HCT116 (cell line): ENCODE results near the gene NDUFA8. TPM values are rescaled to one million over a fixed set of nuclear protein-coding genes. Genes with fewer than 3 reads are reported as not detected.

ENCODE experiments used
- ATAC-seq: fragments of 200-7000 bp; cut with Tn5 transposase; 2 replicates; pipeline ENCODE4 v1.9.1; 2020; ENCODE audit warnings: mild to moderate bottlenecking, moderate library complexity
- BruUV-seq: library from RNA; stranded (reverse); fragments of 400-500 nt; replicated peaks from 2 replicates; lab custom pipeline; 2021; lab: Mats Ljungman, UMichigan
- CTCF ChIA-PET: fragments of 300-600 bp; sonication (Branson Sonifier 250); formaldehyde crosslinking; loops from one replicate; lab custom pipeline; 2021; ENCODE audit warnings: antibody characterized with exemption; lab: Charles Lee
- POLR2A ChIA-PET: fragments of 300-600, 350-600 bp; sonication (Branson Sonifier 250); formaldehyde crosslinking; loops from one replicate; lab custom pipeline; 2021; ENCODE audit warnings: antibody characterized with exemption; lab: Charles Lee
- RAD21 ChIA-PET, 2 experiments: fragments of 300-600 bp; sonication (Branson Sonifier 250); formaldehyde crosslinking; loops; one replicate each; lab custom pipeline; 2023; ENCODE audit warnings: low total read pairs in 2 of 2; ENCODE audit not compliant: uncharacterized antibody in 2 of 2, unreplicated experiment in 2 of 2, low non-redundant PET in 1 of 2; lab: Charles Lee
- DNase-seq: peaks from one replicate; pipeline ENCODE4 v3.0.0-alpha.2; 2010; ENCODE audit warnings: low read depth, low spot score
- H2AFZ ChIP-seq: fragments of 200-600 bp; shearing (Covaris generic), sonication (generic); 2 replicates; pipeline ENCODE4 v1.6.1; 2017; ENCODE audit warnings: low read depth, mixed run types, mixed read lengths, antibody characterized with exemption, low read length; ENCODE audit not compliant: poor library complexity, severe bottlenecking
- H3K27ac ChIP-seq: 2 replicates; pipeline ENCODE4 v1.5.1; 2012; ENCODE audit warnings: low read depth, low read length
- H3K27me3 ChIP-seq: fragments of 200-600 bp; sonication (generic); 2 replicates; pipeline ENCODE4 v1.6.1; 2016; ENCODE audit warnings: mixed run types, low read length, mixed read lengths; ENCODE audit not compliant: insufficient read depth
- H3K36me3 ChIP-seq, 2 experiments: fragments of 200-500 bp in 1 of 2; fragments of 200-600 bp in 1 of 2; sonication (Bioruptor generic) in 1 of 2; sonication (generic) in 1 of 2; 2 replicates each; pipeline versions ENCODE4 v1.5.1 to v1.6.1; 2014 to 2016; ENCODE audit warnings: low read length in 2 of 2, inconsistent platforms in 1 of 2, mixed read lengths in 1 of 2, mixed run types in 1 of 2; ENCODE audit not compliant: insufficient read depth in 2 of 2, control insufficient read depth in 1 of 2
- H3K4me1 ChIP-seq, 2 experiments: fragments of 200-600 bp in 1 of 2; sonication (generic) in 1 of 2; 2 replicates each; pipeline versions ENCODE4 v1.5.1 to v1.6.1; 2012 to 2017; ENCODE audit warnings: low read length in 2 of 2, inconsistent platforms in 1 of 2, mild to moderate bottlenecking in 1 of 2, mixed read lengths in 1 of 2, mixed run types in 1 of 2, moderate library complexity in 1 of 2; ENCODE audit not compliant: insufficient read depth in 2 of 2, control insufficient read depth in 1 of 2
- H3K4me2 ChIP-seq: fragments of 200-600 bp; sonication (generic); 2 replicates; pipeline ENCODE4 v1.6.1; 2017; ENCODE audit warnings: mixed run types, low read length, mixed read lengths
- H3K4me3 ChIP-seq, 2 experiments: fragments of 200-600 bp in 1 of 2; sonication (generic) in 1 of 2; replicated peaks in 1 of 2; 2 replicates each; pipeline ENCODE4 v1.5.1; 2011 to 2016; ENCODE audit warnings: low read length in 2 of 2, control low read depth in 1 of 2, low read depth in 1 of 2, mild to moderate bottlenecking in 1 of 2, mixed read lengths in 1 of 2, mixed run types in 1 of 2
- H3K79me2 ChIP-seq: fragments of 200-600 bp; sonication (generic); 2 replicates; pipeline ENCODE4 v1.6.1; 2017; ENCODE audit warnings: mild to moderate bottlenecking, mixed run types, low read length, moderate library complexity, mixed read lengths; ENCODE audit not compliant: insufficient read depth
- H3K9ac ChIP-seq: fragments of 200-600 bp; sonication (generic); 2 replicates; pipeline ENCODE4 v1.6.1; 2016; ENCODE audit warnings: low read length, mixed read lengths
- H3K9me2 ChIP-seq: fragments of 200-600 bp; sonication (generic), shearing (Covaris generic); 2 replicates; pipeline ENCODE4 v1.6.1; 2017; ENCODE audit warnings: mixed run types, mild to moderate bottlenecking, moderate library complexity; ENCODE audit not compliant: insufficient read depth
- H3K9me3 ChIP-seq, 2 experiments: fragments of 200-500 bp in 1 of 2; fragments of 200-600 bp in 1 of 2; sonication (Bioruptor generic) in 1 of 2; sonication (generic) in 1 of 2; 2 replicates each; pipeline ENCODE4 v1.6.1; 2014 to 2017; ENCODE audit warnings: low read length in 2 of 2, mixed read lengths in 2 of 2, inconsistent platforms in 1 of 2, low read depth in 1 of 2, mild to moderate bottlenecking in 1 of 2, mixed run types in 1 of 2, moderate library complexity in 1 of 2; ENCODE audit not compliant: control insufficient read depth in 1 of 2, insufficient read depth in 1 of 2
- H4K20me1 ChIP-seq: fragments of 200-600 bp; sonication (generic), shearing (Covaris generic); 2 replicates; pipeline ENCODE4 v1.6.1; 2017; ENCODE audit warnings: mixed run types, mild to moderate bottlenecking, moderate library complexity; ENCODE audit not compliant: insufficient read depth
- CBX3 ChIP-seq: IDR thresholded peaks from 2 replicates; pipeline ENCODE4 v1.6.1; 2012; ENCODE audit warnings: low read depth
- CEBPB ChIP-seq: IDR thresholded peaks from 2 replicates; pipeline ENCODE4 v1.6.1; 2012; ENCODE audit warnings: low read depth
- CTCF ChIP-seq, 3 experiments: fragments of 200-600 bp in 1 of 3; sonication (generic) in 1 of 3; IDR thresholded peaks in 2 of 3; conservative IDR thresholded peaks in 1 of 3; 2 replicates each; pipeline ENCODE4 v1.5.1; 2012 to 2017; ENCODE audit warnings: low read depth in 2 of 3, low read length in 2 of 3, antibody characterized with exemption in 1 of 3, borderline replicate concordance in 1 of 3, control low read depth in 1 of 3, mild to moderate bottlenecking in 1 of 3, mixed read lengths in 1 of 3, mixed run types in 1 of 3, moderate library complexity in 1 of 3; ENCODE audit not compliant: insufficient read depth in 1 of 3
- ELF1 ChIP-seq: IDR thresholded peaks from 2 replicates; pipeline ENCODE4 v1.6.1; 2012; ENCODE audit warnings: low read depth, borderline replicate concordance
- EZH2phosphoT487 ChIP-seq: fragments of 200-600 bp; IDR thresholded peaks from 2 replicates; pipeline ENCODE4 v1.6.1; 2018; ENCODE audit warnings: antibody characterized with exemption, borderline replicate concordance
- FOSL1 ChIP-seq: IDR thresholded peaks from 2 replicates; pipeline ENCODE4 v1.6.1; 2012; ENCODE audit warnings: low read depth
- JUND ChIP-seq: IDR thresholded peaks from 2 replicates; pipeline ENCODE4 v1.6.1; 2012
- MAX ChIP-seq: IDR thresholded peaks from 2 replicates; pipeline ENCODE4 v1.6.1; 2012
- POLR2A ChIP-seq: IDR thresholded peaks from 2 replicates; pipeline ENCODE4 v1.7.0; 2011; ENCODE audit warnings: borderline replicate concordance; ENCODE audit not compliant: insufficient read depth, insufficient read length; ENCODE audit errors: extremely low read depth
- POLR2AphosphoS5 ChIP-seq: IDR thresholded peaks from 2 replicates; pipeline ENCODE4 v1.6.1; 2011; ENCODE audit warnings: mild to moderate bottlenecking, low read depth, low read length, moderate library complexity
- RAD21 ChIP-seq: IDR thresholded peaks from 2 replicates; pipeline ENCODE4 v1.6.1; 2012; ENCODE audit warnings: low read depth, mild to moderate bottlenecking
- SIN3A ChIP-seq: IDR thresholded peaks from 2 replicates; pipeline ENCODE4 v1.6.1; 2012; ENCODE audit warnings: low read depth
- SRF ChIP-seq: IDR thresholded peaks from 2 replicates; pipeline ENCODE4 v1.6.1; 2012; ENCODE audit warnings: low read depth
- TCF7L2 ChIP-seq: IDR thresholded peaks from 2 replicates; pipeline ENCODE4 v1.7.0; 2011; ENCODE audit warnings: borderline replicate concordance, inconsistent platforms; ENCODE audit not compliant: insufficient read depth, insufficient read length; ENCODE audit errors: extremely low read depth
- ZNF274 ChIP-seq: fragments of 200-500 bp; sonication (Bioruptor generic); IDR thresholded peaks from 2 replicates; pipeline ENCODE4 v1.6.1; 2014; ENCODE audit warnings: mild to moderate bottlenecking, low read depth, low read length, inconsistent platforms
- intact Hi-C: fragments of 100-400 bp; cut with micrococcal nuclease; formaldehyde crosslinking; loops from 2 replicates; pipeline ENCODE4 v1.10.0; 2022
- total RNA-seq: library from RNA; stranded (reverse); gene quantifications from one replicate; pipeline ENCODE4 v1.2.1, GENCODE V29; 2021; ENCODE audit not compliant: unreplicated experiment
- TF ChIP-seq, protein P1 (sequence below): IDR thresholded peaks from 2 replicates; pipeline ENCODE4 v1.6.1; 2012; ENCODE audit warnings: low read depth
- TF ChIP-seq, protein P2 (sequence below): IDR thresholded peaks from 2 replicates; pipeline ENCODE4 v1.6.1; 2012

Gene NDUFA8
- total RNA-seq, 1 experiment from 2014 or later = 84.5 TPM

DNA sequence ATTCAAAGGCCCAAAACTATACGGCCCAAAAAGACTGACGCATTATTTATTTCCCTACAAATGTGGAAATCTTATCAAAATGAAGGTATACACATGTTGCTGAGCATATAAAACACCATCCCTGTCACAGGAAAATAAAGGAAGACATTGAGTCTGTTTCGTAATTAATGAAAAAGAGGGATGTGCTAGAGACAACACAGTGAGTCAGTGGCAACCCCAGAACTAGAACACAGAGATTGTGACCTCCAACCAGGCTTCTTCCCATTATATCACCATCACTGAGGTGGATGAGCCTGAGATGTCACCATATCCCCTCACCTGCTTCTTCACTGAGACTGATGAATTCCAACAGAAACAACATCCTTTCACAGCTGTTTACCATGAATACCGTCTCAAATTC, 3.8 kb downstream of the NDUFA8 start:
- ATAC-seq = no peak
- peaks cover 83% of the 10 kb centered on the region for H3K79me2 ChIP-seq
- no TSS peak for BruUV-seq

More for the DNA sequence above, 3.8 kb downstream of the NDUFA8 start:
- no peaks in the 10 kb centered on the region for H3K9me2 ChIP-seq
- ChIA-PET RAD21 (no interaction called here), CTCF (no interaction called here), POLR2A (no interaction called here)
- peaks cover 4 to 13% of the 10 kb centered on the region in 2 experiments for H3K4me1 ChIP-seq
- no peaks in the 10 kb centered on the region for H3K27me3 ChIP-seq
- TF ChIP-seq CBX3 (no peak), POLR2A (no peak), MAX (no peak), CTCF (IDR thresholded peaks at IDR 0.05 in 2 of 3, conservative IDR thresholded peaks at IDR 0.05 in 1 of 3; ENCODE audit: borderline replicate concordance in 1 of 3, insufficient read depth in 1 of 3, low read depth in 2 of 3, low read length in 2 of 3) (no peak), JUND (no peak), SRF (no peak), RAD21 (no peak), ELF1 (no peak), EZH2phosphoT487 (no peak), TCF7L2 (no peak), CEBPB (no peak), FOSL1 (no peak), SIN3A (no peak), ZNF274 (no peak), POLR2AphosphoS5 (no peak)
- TF ChIP-seq, protein P1, sequence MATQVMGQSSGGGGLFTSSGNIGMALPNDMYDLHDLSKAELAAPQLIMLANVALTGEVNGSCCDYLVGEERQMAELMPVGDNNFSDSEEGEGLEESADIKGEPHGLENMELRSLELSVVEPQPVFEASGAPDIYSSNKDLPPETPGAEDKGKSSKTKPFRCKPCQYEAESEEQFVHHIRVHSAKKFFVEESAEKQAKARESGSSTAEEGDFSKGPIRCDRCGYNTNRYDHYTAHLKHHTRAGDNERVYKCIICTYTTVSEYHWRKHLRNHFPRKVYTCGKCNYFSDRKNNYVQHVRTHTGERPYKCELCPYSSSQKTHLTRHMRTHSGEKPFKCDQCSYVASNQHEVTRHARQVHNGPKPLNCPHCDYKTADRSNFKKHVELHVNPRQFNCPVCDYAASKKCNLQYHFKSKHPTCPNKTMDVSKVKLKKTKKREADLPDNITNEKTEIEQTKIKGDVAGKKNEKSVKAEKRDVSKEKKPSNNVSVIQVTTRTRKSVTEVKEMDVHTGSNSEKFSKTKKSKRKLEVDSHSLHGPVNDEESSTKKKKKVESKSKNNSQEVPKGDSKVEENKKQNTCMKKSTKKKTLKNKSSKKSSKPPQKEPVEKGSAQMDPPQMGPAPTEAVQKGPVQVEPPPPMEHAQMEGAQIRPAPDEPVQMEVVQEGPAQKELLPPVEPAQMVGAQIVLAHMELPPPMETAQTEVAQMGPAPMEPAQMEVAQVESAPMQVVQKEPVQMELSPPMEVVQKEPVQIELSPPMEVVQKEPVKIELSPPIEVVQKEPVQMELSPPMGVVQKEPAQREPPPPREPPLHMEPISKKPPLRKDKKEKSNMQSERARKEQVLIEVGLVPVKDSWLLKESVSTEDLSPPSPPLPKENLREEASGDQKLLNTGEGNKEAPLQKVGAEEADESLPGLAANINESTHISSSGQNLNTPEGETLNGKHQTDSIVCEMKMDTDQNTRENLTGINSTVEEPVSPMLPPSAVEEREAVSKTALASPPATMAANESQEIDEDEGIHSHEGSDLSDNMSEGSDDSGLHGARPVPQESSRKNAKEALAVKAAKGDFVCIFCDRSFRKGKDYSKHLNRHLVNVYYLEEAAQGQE = no peak
- TF ChIP-seq, protein P2, sequence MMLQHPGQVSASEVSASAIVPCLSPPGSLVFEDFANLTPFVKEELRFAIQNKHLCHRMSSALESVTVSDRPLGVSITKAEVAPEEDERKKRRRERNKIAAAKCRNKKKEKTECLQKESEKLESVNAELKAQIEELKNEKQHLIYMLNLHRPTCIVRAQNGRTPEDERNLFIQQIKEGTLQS = no peak
- no peak for DNase-seq
- H4K20me1 ChIP-seq = 0 out of 2 replicates have a peak, but pooled peaks cover 4% of the 10 kb centered on the region
- no peak overlapping the region for H3K9ac ChIP-seq
- no peak overlapping the region for H2AFZ ChIP-seq
- H3K4me3 ChIP-seq = no peak overlapping the region
- no peak overlapping the region for H3K4me2 ChIP-seq
- H3K27ac ChIP-seq = no peak overlapping the region
- intact Hi-C loops = no loop called here
- peaks cover 4 to 8% of the 10 kb centered on the region in 2 experiments; a peak in 3 of 4 replicates for H3K36me3 ChIP-seq
- no peaks in the 10 kb centered on the region for H3K9me3 ChIP-seq
